HG03558 (cell line): Measurements from ENCODE around the gene PARP15.
"Not testable (repeated sequence)": the region's sequence is repeated elsewhere in the genome, so short reads cannot be mapped to it uniquely, and the experiment has no call there.

Experiments used
- ATAC-seq: cut with Tn5 transposase; IDR thresholded peaks from one replicate; pipeline ENCODE4 v1.9.1; 2021; ENCODE audit warnings: moderate number of reproducible peaks; ENCODE audit not compliant: unreplicated experiment; ENCODE audit errors: extremely low read depth

Gene PARP15

GRCh38 chr3:122577409-122578031, at the start of gene PARP15:
PARP15 (plus strand) TSS chr3:122577650; CDS start chr3:122577668, 18 bp downstream.
- ATAC-seq = no peak

DNA sequence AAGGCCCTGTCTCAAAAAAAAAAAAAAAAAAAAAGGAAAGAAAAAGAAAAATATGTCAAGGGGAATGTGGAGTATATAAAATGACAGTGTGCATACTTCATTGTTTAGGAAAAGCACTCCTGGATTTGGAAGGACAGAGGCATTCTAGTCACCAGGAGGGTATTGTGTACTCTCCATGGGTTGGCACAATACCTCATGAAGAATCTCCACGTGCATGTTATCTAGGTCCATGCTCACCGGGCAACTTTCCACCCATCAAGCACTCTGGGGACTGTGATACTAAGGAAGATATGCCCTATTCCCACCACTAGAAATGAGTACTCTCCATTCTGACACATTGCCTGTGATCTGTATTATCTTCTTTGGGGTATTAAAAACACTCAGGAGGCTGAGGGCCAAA, 47.3 kb upstream of the PARP15 start:
- no peak for ATAC-seq

- no peak for ATAC-seq
Observed at GRCh38 chr3:122533480-122533879, 44.0 kb upstream of the PARP15 start.

- ATAC-seq = peak; percentile 99
Observed at GRCh38 chr3:122533931-122534334, 43.5 kb upstream of the PARP15 start.

DNA sequence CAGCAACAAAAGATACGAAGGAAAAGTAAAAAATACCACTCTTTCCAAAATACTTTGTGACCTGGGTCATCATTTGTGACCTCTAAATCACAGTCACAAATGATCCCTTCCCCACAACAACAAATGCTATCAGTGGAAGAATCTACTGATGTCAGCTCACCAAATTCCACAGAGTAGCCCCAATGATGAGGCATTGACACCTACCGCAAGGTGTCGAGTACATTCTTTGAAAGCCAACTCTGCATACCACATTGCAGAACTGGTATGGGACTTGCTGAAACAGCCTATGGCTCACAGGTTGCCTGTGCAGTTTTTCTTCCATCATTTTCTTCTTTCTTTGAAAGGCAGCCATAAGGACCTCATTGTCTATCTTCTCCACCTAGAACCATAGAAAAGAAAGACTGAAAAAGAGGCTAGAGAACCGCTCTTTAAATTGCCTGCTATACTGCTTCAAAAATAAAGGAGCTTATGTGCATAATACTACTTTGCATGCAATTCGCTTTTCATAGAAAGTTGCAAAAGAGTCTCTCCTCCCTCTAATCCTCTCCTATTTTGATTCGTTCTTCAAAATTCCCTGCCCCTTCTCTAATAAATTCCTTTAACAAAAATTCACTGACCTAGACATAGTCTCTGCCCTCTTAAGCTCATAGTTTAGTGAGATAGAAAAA, 41.4 kb upstream of the PARP15 start:
- ATAC-seq = no peak

- no peak for ATAC-seq
Observed at GRCh38 chr3:122536632-122537001, 40.8 kb upstream of the PARP15 start.

DNA sequence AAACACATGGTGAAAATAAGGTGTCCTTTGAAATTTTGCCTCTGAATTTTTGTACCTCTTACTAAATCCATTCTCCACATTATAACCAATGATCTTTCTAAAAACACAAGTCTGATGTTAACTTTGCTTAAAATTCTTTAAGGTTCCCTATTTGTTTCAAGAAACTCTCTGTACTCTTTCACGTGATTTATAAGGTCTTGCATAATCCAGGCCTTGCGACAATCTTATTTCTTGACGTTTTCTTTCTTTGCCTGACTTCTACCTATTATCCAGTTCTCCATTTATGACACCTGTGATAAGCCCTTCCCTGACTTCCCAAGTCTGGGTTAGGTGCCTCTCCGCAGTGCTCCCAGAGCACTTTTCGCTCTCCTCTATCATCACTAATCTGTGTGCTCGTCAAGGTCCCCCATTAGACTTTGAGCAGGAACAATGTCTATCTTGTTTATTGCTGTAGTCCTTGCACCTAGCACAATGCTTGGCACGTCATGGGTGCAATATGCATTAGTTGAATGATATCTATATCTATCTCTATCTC, 38.4 kb upstream of the PARP15 start:
- ATAC-seq = no peak

DNA sequence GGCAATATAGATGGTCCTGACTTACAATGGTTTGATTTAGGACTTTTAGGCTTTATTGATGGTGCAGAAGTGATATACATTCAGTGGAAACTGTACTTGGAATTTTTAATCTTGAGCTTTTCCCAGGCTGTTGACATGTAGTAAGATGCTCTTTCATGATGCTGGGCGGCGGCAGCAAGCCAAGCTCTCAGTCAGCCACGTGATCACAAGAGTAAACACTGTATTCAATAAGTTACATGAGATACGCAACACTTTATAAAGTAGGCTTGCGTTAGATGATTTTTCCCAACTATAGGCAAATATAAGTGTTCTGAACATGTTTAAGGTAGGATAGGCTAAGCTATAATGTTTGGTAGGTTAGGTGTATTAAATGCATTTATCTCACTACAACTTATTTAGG, 31.3 kb upstream of the PARP15 start:
- ATAC-seq = no peak

DNA sequence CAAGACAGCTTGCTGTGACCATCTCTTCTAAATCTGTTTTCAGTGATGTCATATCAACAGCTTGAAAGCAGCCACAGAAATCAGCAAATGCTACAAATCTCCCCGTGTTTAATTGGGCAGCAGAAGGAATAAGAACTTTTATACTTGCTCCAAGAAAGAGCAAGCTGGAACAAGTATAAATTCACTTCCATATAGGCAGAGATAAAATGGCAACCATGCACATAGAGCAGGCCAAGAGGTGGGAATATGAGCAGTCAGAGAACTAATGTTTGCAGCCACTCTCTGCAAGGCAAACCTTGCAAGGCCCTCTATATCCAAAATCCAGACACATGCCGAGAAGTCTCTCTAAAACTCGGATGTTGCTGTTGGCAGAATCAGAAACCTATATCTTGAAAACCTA, 29.4 kb upstream of the PARP15 start:
- no peak for ATAC-seq

DNA sequence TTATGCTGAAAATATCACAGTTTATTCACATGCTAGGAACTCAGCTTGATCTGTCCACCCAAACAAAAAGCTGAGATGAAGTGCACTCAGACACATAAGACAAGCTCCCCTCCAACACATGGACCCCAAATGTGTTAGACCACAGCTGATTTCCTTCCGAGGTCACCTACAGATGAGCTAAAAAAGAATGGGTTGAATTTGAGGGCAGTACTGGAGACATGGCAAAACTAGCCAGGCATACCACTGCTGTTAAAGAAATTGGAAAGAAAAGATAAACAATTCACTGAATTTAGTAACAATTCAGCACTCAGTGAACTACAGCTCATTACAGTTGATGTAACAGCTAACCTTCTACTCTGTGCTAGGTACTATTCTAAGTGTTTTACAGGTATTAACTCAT, 28.8 kb upstream of the PARP15 start:
- ATAC-seq = no peak

- no peak for ATAC-seq
Observed at GRCh38 chr3:122553171-122553570, 24.3 kb upstream of the PARP15 start.

- ATAC-seq = no peak
Observed at GRCh38 chr3:122555275-122556071, 22.0 kb upstream of the PARP15 start.

GRCh38 chr3:122557356-122557755, 20.1 kb upstream of the PARP15 start:
- no peak for ATAC-seq

DNA sequence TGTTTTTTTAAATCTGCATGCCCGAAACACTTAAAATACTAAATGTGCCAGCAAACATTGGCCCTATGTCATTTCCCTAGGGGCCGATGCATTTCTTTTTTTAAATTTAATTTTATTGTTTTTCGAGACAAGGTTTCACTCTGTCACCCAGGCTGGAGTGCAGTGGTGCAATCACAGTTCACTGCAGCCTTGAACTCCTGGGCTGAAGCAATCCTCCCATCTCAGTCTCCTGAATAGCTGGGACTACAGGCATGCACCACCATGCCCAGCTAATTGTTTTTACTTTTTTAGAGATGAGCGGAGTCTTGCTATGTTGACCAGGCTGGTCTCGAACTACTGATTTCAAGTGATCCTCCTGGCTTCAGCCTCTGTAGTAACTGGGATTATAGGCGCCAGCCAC, 18.8 kb upstream of the PARP15 start:
- ATAC-seq = no peak

DNA sequence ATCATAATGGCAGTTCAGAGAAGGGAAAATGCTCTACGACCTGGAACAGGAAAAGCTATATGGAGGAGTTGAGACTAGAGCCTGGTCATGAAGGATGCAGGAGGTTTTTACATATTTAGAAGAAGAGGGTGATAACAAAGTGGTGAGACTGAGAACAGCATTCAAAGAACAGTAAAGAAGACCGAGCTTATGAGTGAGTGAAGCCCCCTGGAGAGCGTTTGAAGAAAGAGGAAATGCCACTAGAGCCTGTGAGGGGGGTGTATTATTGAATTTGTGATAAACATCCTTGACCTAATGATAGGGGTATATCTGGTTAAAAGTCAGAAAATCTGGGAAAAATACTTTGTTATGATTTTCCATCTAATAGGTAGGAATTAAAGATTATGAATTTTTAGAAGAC, 17.5 kb upstream of the PARP15 start:
- no peak for ATAC-seq

- no peak for ATAC-seq
Observed at GRCh38 chr3:122560680-122561079, 16.8 kb upstream of the PARP15 start.

GRCh38 chr3:122562923-122563716, 14.3 kb upstream of the PARP15 start:
- no peak for ATAC-seq

DNA sequence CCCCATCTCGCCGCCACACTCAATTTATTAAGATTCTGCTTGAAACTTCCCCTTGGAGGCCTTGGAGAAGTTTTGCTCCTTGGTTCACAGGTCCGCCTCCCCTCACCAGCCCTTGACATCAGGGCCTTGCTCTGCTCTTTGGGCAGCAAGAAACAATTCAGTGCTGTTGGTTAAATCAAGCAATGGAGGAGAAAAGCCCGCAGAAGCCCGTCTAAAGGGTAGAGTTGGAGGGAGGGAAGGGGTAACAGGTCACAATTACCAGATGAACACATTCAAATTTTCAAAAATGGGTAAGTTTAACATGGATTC, 13.8 kb upstream of the PARP15 start:
- no peak for ATAC-seq

DNA sequence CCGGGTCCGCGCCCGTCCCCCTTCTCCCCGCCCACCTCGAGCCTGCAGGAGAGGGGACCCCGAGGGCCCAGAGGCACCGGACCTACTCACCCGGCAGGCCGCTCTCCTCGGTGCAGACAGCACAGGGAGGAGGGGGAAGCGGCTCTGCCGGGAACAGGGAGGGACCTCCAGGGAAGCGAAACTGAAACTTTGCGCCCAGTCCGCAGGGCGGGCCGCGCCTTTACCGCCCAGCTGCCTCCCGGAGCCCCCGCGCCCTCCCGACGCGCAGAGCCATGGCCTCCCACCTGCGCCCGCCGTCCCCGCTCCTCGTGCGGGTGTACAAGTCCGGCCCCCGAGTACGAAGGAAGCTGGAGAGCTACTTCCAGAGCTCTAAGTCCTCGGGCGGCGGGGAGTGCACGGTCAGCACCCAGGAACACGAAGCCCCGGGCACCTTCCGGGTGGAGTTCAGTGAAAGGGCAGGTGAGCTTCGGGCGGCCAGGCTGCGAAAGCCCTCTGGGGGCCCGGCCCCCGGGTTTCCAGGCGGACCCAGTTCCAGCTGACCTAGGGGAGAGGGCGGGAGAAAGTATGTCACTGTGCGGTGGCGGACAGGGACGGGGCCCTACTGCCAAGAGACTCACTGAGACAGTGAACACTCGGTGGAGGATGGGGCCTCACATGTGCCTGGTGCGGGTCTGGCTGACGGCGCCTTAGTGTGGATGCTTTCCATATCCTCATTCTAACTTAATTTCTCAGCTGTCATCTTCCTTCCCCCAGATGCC, 13.1 kb upstream of the PARP15 start, which contains the start of the genes DTX3L and PARP9:
Gene DTX3L (plus strand): TSS at position 184 of the 758 bp plus-strand sequence. CDS start 89 bp downstream, at position 273.
Gene PARP9 (minus strand): TSS at position 146 of the 758 bp plus-strand sequence. CDS start 4,680 bp downstream, outside the sequence.
- ATAC-seq = no peak

- ATAC-seq = not testable (repeated sequence)
Observed at GRCh38 chr3:122568131-122568530, 9.3 kb upstream of the PARP15 start.
